ENCODE results near the gene LOXHD1. TPM values are rescaled to one million over a fixed set of nuclear protein-coding genes. Genes with fewer than 3 reads are reported as not detected.

LOXHD1 gene
- total RNA-seq, 1 donor from 2014 or later, result 2.9 TPM

GRCh38 chr18:46656326-46657114, 500 bp downstream of the LOXHD1 start:
- DNase-seq (no peak), ATAC-seq (no peak)
- intact Hi-C loops (cut with DNase I), result loop anchor here (10.0 kb wide), 1 partner anchor 372 kb away; no protein-coding TSS in a partner anchor
- Histone ChIP-seq H3K27ac (no peak overlapping the region), H3K27me3 (ENCODE audit: low read depth) (no peaks in the 10 kb centered on the region), H3K9me3 (no peaks in the 10 kb centered on the region), H3K4me3 (no peak overlapping the region), H3K4me1 (no peaks in the 10 kb centered on the region), H3K36me3 (no peaks in the 10 kb centered on the region)
- TF ChIP-seq CTCF (IDR thresholded peaks at IDR 0.05), result no peak

GRCh38 chr18:46652372-46652771, 4.6 kb downstream of the LOXHD1 start:
- no peak for DNase-seq
- no peak for ATAC-seq
- intact Hi-C loops (cut with DNase I), result loop anchor here (10.0 kb wide), 1 partner anchor 368 kb away; no protein-coding TSS in a partner anchor
- Histone ChIP-seq H3K27ac (no peak overlapping the region), H3K4me1 (no peaks in the 10 kb centered on the region), H3K4me3 (no peak overlapping the region), H3K27me3 (ENCODE audit: low read depth) (no peaks in the 10 kb centered on the region), H3K36me3 (no peaks in the 10 kb centered on the region), H3K9me3 (no peaks in the 10 kb centered on the region)
- TF ChIP-seq CTCF (IDR thresholded peaks at IDR 0.05), result no peak

- H3K27ac ChIP-seq, result no peak overlapping the region
- ATAC-seq (no peak), DNase-seq (no peak)
- no peaks in the 10 kb centered on the region for H3K27me3 ChIP-seq (ENCODE audit: low read depth)
- H3K4me3 ChIP-seq, result no peak overlapping the region
- no peak for TF ChIP-seq CTCF (IDR thresholded peaks at IDR 0.05)
- no peaks in the 10 kb centered on the region for H3K36me3 ChIP-seq
- H3K9me3 ChIP-seq, result no peaks in the 10 kb centered on the region
- intact Hi-C loops (cut with DNase I), result loop anchor here (10.0 kb wide), 1 partner anchor 366 kb away; no protein-coding TSS in a partner anchor
- no peaks in the 10 kb centered on the region for H3K4me1 ChIP-seq
Observed at GRCh38 chr18:46650681-46651080, 6.3 kb downstream of the LOXHD1 start.

- no peaks in the 10 kb centered on the region for H3K9me3 ChIP-seq
- TF ChIP-seq CTCF (IDR thresholded peaks at IDR 0.05), result no peak
- H3K27me3 ChIP-seq (ENCODE audit: low read depth), result no peaks in the 10 kb centered on the region
- H3K36me3 ChIP-seq, result no peaks in the 10 kb centered on the region
- no peak overlapping the region for H3K27ac ChIP-seq
- intact Hi-C loops (cut with DNase I), result no loop called here
- no peaks in the 10 kb centered on the region for H3K4me1 ChIP-seq
- DNase-seq, result no peak
- no peak for ATAC-seq
- no peak overlapping the region for H3K4me3 ChIP-seq
Observed at GRCh38 chr18:46649071-46649862, 7.8 kb downstream of the LOXHD1 start.

GRCh38 chr18:46646468-46646867, 10.6 kb downstream of the LOXHD1 start:
- Histone ChIP-seq H3K27me3 (ENCODE audit: low read depth) (no peaks in the 10 kb centered on the region), H3K9me3 (no peaks in the 10 kb centered on the region), H3K36me3 (no peaks in the 10 kb centered on the region), H3K27ac (no peak overlapping the region), H3K4me3 (no peak overlapping the region), H3K4me1 (no peaks in the 10 kb centered on the region)
- intact Hi-C loops (cut with DNase I), result no loop called here
- ATAC-seq, result no peak
- DNase-seq, result no peak
- no peak for TF ChIP-seq CTCF (IDR thresholded peaks at IDR 0.05)

Measured in lower lobe of right lung (tissue), 2 donors.